HepG2 (cell line): Measurements from ENCODE around the gene GCH1. TPM values are rescaled to one million over a fixed set of nuclear protein-coding genes. Genes with fewer than 3 reads are reported as not detected.

Experiments
- ATAC-seq: fragments of 200-7000 bp; cut with Tn5 transposase; 3 replicates; pipeline ENCODE4 v1.9.1; 2020; ENCODE audit warnings: mild to moderate bottlenecking, moderate library complexity
- BruUV-seq: library from RNA; stranded (reverse); fragments of 400-500 nt; replicated peaks from 2 replicates; lab custom pipeline; 2021; lab: Mats Ljungman, UMichigan
- CTCF ChIA-PET: fragments of 300-600 bp; formaldehyde crosslinking; extraction: SDS; loops from one replicate; lab custom pipeline; 2021; ENCODE audit warnings: low total read pairs, inconsistent platforms, low intra/inter-chr PET ratio; lab: Yijun Ruan, JAX
- POLR2A ChIA-PET: fragments of 350-600 bp; sonication (Branson Sonifier 250); formaldehyde crosslinking; loops from one replicate; lab custom pipeline; 2020; ENCODE audit warnings: antibody characterized with exemption, inconsistent platforms; lab: Yijun Ruan, JAX
- DNase-seq: peaks from one replicate; pipeline ENCODE4 v3.0.0-alpha.2; 2015; ENCODE audit warnings: low spot score
- FAIRE-seq: peaks from 3 replicates; lab custom pipeline; 2011; peaks lifted over from hg19 to GRCh38; lab: Jason Lieb, UNC
- H2AFZ ChIP-seq: one replicate; pipeline ENCODE4 v1.6.1; 2011; ENCODE audit warnings: low read length, inconsistent platforms
- H3K27ac ChIP-seq: fragments of 300-600 bp; 3 replicates; pipeline ENCODE4 v1.8.0; 2011; ENCODE audit warnings: mixed run types, mild to moderate bottlenecking, mixed read lengths, low read length, inconsistent platforms; ENCODE audit not compliant: insufficient read depth; ENCODE audit errors: extremely low read length
- H3K27me3 ChIP-seq, 2 experiments: fragments of 200-600 bp in 1 of 2; 2 replicates in 1 of 2; 3 replicates in 1 of 2; pipeline versions ENCODE4 v1.6.0 to v1.8.0; 2011; ENCODE audit warnings: low read length in 2 of 2, mild to moderate bottlenecking in 2 of 2, moderate library complexity in 2 of 2, inconsistent platforms in 1 of 2; ENCODE audit not compliant: insufficient read depth in 2 of 2, control insufficient read depth in 1 of 2
- H3K36me3 ChIP-seq, 2 experiments: fragments of 200-600 bp in 1 of 2; replicated peaks in 1 of 2; 2 replicates in 1 of 2; 3 replicates in 1 of 2; pipeline versions ENCODE4 v1.5.1 to v1.8.0; 2011; ENCODE audit warnings: low read length in 2 of 2, inconsistent platforms in 1 of 2; ENCODE audit not compliant: insufficient read depth in 2 of 2, control insufficient read depth in 1 of 2
- H3K4me1 ChIP-seq: 2 replicates; pipeline ENCODE4 v1.5.1; 2012; ENCODE audit warnings: low read length, inconsistent platforms; ENCODE audit not compliant: insufficient read depth
- H3K4me2 ChIP-seq: 2 replicates; pipeline ENCODE4 v1.6.0; 2011; ENCODE audit warnings: low read depth, low read length, inconsistent platforms
- H3K4me3 ChIP-seq, 3 experiments: fragments of 200-600 bp in 1 of 3; sonication (generic), shearing (Covaris generic) in 1 of 3; replicated peaks in 1 of 3; 2 replicates each; pipeline ENCODE4 v1.5.1; 2011 to 2016; ENCODE audit warnings: low read length in 3 of 3, inconsistent platforms in 2 of 3, low read depth in 2 of 3, mild to moderate bottlenecking in 2 of 3, control low read depth in 1 of 3, mixed read lengths in 1 of 3; ENCODE audit not compliant: insufficient read depth in 1 of 3
- H3K79me2 ChIP-seq: one replicate; pipeline ENCODE4 v1.6.1; 2011; ENCODE audit warnings: low read length, inconsistent platforms; ENCODE audit not compliant: insufficient read depth
- H3K9ac ChIP-seq: 2 replicates; pipeline ENCODE4 v1.6.0; 2011; ENCODE audit warnings: mild to moderate bottlenecking, low read depth, low read length, inconsistent platforms; ENCODE audit not compliant: insufficient read depth
- H3K9me3 ChIP-seq: 2 replicates; pipeline ENCODE4 v1.5.1; 2012; ENCODE audit warnings: mild to moderate bottlenecking, low read length
- H4K20me1 ChIP-seq: 2 replicates; pipeline ENCODE4 v1.6.0; 2011; ENCODE audit warnings: inconsistent platforms, mild to moderate bottlenecking, low read length, moderate library complexity; ENCODE audit not compliant: insufficient read depth
- FLYWCH1 ChIP-seq: sonication (generic); formaldehyde crosslinking; IDR thresholded peaks from 2 replicates; pipeline ENCODE4 v1.8.1; 2023; ENCODE audit warnings: mild to moderate bottlenecking, missing genetic modification reagents
- FOXA3 ChIP-seq: IDR thresholded peaks from 2 replicates; pipeline ENCODE4 v1.6.1; 2016; ENCODE audit warnings: missing genetic modification reagents, missing compliant biosample characterization
- HIVEP1 ChIP-seq: sonication (generic); formaldehyde crosslinking; IDR thresholded peaks from 2 replicates; pipeline ENCODE4 v1.4.0; 2020; ENCODE audit warnings: mild to moderate bottlenecking, missing genetic modification reagents
- LRRFIP1 ChIP-seq: sonication (generic); formaldehyde crosslinking; conservative IDR thresholded peaks from 2 replicates; pipeline ENCODE4 v1.4.0; 2020; ENCODE audit warnings: missing genetic modification reagents
- MIXL1 ChIP-seq: IDR thresholded peaks from 2 replicates; pipeline ENCODE4 v1.6.1; 2016
- POLR2A ChIP-seq, 2 experiments: IDR thresholded peaks; 2 replicates each; pipeline ENCODE4 v1.6.1; 2011; ENCODE audit warnings: low read depth in 2 of 2, low read length in 2 of 2, mild to moderate bottlenecking in 1 of 2, moderate library complexity in 1 of 2; ENCODE audit not compliant: insufficient read depth in 1 of 2
- PRMT3 ChIP-seq: sonication (generic); formaldehyde crosslinking; IDR thresholded peaks from 2 replicates; pipeline ENCODE4 v1.8.1; 2022; ENCODE audit warnings: low read depth, mild to moderate bottlenecking, moderate library complexity, missing genetic modification reagents, borderline replicate concordance
- SIX1 ChIP-seq: sonication (generic); formaldehyde crosslinking; IDR thresholded peaks from 2 replicates; pipeline ENCODE4 v1.4.0; 2020; ENCODE audit warnings: missing genetic modification reagents, borderline replicate concordance
- SMC3 ChIP-seq: IDR thresholded peaks from 2 replicates; pipeline ENCODE4 v1.6.1; 2011; ENCODE audit warnings: low read length, improper control_type of control experiment
- STAG1 ChIP-seq: sonication (generic); formaldehyde crosslinking; IDR thresholded peaks from 2 replicates; pipeline ENCODE4 v1.4.0; 2020; ENCODE audit warnings: missing genetic modification reagents
- TEAD3 ChIP-seq: optimal IDR thresholded peaks from 2 replicates; pipeline ENCODE3; 2016; ENCODE audit warnings: borderline replicate concordance
- TMF1 ChIP-seq: sonication (generic); formaldehyde crosslinking; IDR thresholded peaks from 2 replicates; pipeline ENCODE4 v1.8.1; 2022; ENCODE audit warnings: low read depth, missing genetic modification reagents
- ZFY ChIP-seq: sonication (generic); formaldehyde crosslinking; IDR thresholded peaks from 2 replicates; pipeline ENCODE4 v1.4.0; 2020; ENCODE audit warnings: missing genetic modification reagents
- ZNF260 ChIP-seq: sonication (generic); formaldehyde crosslinking; IDR thresholded peaks from 2 replicates; pipeline ENCODE4 v1.4.0; 2020; ENCODE audit warnings: missing genetic modification reagents, low read depth, mild to moderate bottlenecking, borderline replicate concordance
- WGBS: methylation state at CpG from one replicate; pipeline ENCODE4 v1.1.6; 2017; ENCODE audit warnings: low lambda C conversion rate; 5-methylcytosine and 5-hydroxymethylcytosine counted together
- in situ Hi-C: cut with HindIII; loops from 2 replicates; pipeline ENCODE4 v1.10.0; 2017; ENCODE audit warnings: low pct_unique_long_range_greater_than_20kb; ENCODE audit not compliant: extremely low pct_ligation_motif_present
- intact Hi-C: fragments of 100-400 bp; cut with micrococcal nuclease; formaldehyde crosslinking; loops from one replicate; pipeline ENCODE4 v1.10.0; 2022; ENCODE audit not compliant: unreplicated experiment
- polyA plus RNA-seq, 8 experiments: library from polyadenylated mRNA; depleted of rRNA in 3 of 8; stranded (reverse) in 7 of 8; unstranded in 1 of 8; fragments of >200 nt; fragmentation: Illumina TruSeq in 4 of 8; extraction: Trizol in 4 of 8; gene quantifications; 2 replicates each; pipeline versions ENCODE4 v1.2.1 to v1.2.3, GENCODE V29; 2011 to 2016; ENCODE audit warnings: low read depth in 4 of 8, missing spikeins in 1 of 8, mixed read lengths in 1 of 8; ENCODE audit not compliant: insufficient read depth in 1 of 8
- total RNA-seq, 5 experiments: library from RNA; depleted of rRNA; stranded (reverse); fragments of >200 nt; fragmentation: Illumina TruSeq; extraction: Trizol; gene quantifications; 2 replicates each; pipeline ENCODE4 v1.2.3, GENCODE V29; 2016; ENCODE audit warnings: low read depth in 1 of 5
- TF ChIP-seq, protein P1 (sequence below): IDR thresholded peaks from 2 replicates; pipeline ENCODE4 v1.6.1; 2012; ENCODE audit warnings: low read depth, low read length, improper control_type of control experiment
- TF ChIP-seq, protein P2 (sequence below): sonication (generic); formaldehyde crosslinking; IDR thresholded peaks from 2 replicates; pipeline ENCODE4 v1.5.0; 2020; ENCODE audit warnings: mild to moderate bottlenecking, missing genetic modification reagents, moderate library complexity

GCH1 gene
- total and polyA plus RNA-seq, 2 of the 13 experiments (the other 11 are each of a cell fraction or from before 2014, with no cell fraction given) = 15.0 to 25.2 TPM

- intact Hi-C loops = loop anchor here (5.0 kb wide), 1 partner anchor 86 kb away; no protein-coding TSS in a partner anchor
- no TSS peak for BruUV-seq
- 96% methylated on average over 3 of the region's 3 CpGs for WGBS
These were observed 9.4 kb downstream of the GCH1 start for GRCh38 chr14:54893151-54893760.

More at GRCh38 chr14:54893151-54893760, 9.4 kb downstream of the GCH1 start:
- H3K4me2 ChIP-seq = no peak overlapping the region
- no peak overlapping the region for H2AFZ ChIP-seq
- FAIRE-seq (peak; percentile 63), DNase-seq (peak; percentile 50), ATAC-seq (peak; percentile 58)
- H3K79me2 ChIP-seq = peaks cover 55% of the 10 kb centered on the region
- H3K27me3 ChIP-seq = no peaks in the 10 kb centered on the region
- peaks cover 0 to 5% of the 10 kb centered on the region in 2 experiments; a peak in 2 of 5 replicates for H3K36me3 ChIP-seq
- TF ChIP-seq FOXA3 (CRISPR knock-in tag) (no peak), SMC3 (peak; percentile 61), FLYWCH1 (CRISPR knock-in tag) (no peak), LRRFIP1 (no peak), MIXL1 (peak; percentile 71; the same call in 1 of the 2 replicates), STAG1 (peak; percentile 48), HIVEP1 (CRISPR knock-in tag) (no peak), ZFY (CRISPR knock-in tag) (no peak), TEAD3 (CRISPR knock-in tag) (no peak), SIX1 (0 out of 2 replicates have a peak, but pooled peaks have one; percentile 11), POLR2A (IDR thresholded peaks at IDR 0.05; ENCODE audit: insufficient read depth in 1 of 2, low read depth in 2 of 2, low read length in 2 of 2) (no peak), ZNF260 (no peak), PRMT3 (no peak), TMF1 (no peak)
- TF ChIP-seq, protein P1, sequence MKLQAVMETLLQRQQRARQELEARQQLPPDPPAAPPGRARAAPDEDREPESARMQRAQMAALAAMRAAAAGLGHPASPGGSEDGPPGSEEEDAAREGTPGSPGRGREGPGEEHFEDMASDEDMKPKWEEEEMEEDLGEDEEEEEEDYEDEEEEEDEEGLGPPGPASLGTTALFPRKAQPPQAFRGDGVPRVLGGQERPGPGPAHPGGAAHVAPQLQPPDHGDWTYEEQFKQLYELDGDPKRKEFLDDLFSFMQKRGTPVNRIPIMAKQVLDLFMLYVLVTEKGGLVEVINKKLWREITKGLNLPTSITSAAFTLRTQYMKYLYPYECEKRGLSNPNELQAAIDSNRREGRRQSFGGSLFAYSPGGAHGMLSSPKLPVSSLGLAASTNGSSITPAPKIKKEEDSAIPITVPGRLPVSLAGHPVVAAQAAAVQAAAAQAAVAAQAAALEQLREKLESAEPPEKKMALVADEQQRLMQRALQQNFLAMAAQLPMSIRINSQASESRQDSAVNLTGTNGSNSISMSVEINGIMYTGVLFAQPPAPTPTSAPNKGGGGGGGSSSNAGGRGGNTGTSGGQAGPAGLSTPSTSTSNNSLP = peak; percentile 83
- TF ChIP-seq, protein P2, sequence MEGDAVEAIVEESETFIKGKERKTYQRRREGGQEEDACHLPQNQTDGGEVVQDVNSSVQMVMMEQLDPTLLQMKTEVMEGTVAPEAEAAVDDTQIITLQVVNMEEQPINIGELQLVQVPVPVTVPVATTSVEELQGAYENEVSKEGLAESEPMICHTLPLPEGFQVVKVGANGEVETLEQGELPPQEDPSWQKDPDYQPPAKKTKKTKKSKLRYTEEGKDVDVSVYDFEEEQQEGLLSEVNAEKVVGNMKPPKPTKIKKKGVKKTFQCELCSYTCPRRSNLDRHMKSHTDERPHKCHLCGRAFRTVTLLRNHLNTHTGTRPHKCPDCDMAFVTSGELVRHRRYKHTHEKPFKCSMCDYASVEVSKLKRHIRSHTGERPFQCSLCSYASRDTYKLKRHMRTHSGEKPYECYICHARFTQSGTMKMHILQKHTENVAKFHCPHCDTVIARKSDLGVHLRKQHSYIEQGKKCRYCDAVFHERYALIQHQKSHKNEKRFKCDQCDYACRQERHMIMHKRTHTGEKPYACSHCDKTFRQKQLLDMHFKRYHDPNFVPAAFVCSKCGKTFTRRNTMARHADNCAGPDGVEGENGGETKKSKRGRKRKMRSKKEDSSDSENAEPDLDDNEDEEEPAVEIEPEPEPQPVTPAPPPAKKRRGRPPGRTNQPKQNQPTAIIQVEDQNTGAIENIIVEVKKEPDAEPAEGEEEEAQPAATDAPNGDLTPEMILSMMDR = peak; percentile 63
- H3K4me1 ChIP-seq = peaks cover 40% of the 10 kb centered on the region
- H3K4me3 ChIP-seq = no peak overlapping the region
- ChIA-PET CTCF (interaction anchor here (2.3 kb wide), 1 partner anchor 87 kb away, joined by 13 read pairs; no protein-coding TSS in a partner anchor), POLR2A (interaction anchor here (1.0 kb wide), 1 partner anchor 10 kb away, joined by 3 read pairs; no protein-coding TSS in a partner anchor)
- no peak overlapping the region for H3K9ac ChIP-seq
- in situ Hi-C loops = no loop called here
- H3K27ac ChIP-seq = no peak overlapping the region
- H4K20me1 ChIP-seq = no peaks in the 10 kb centered on the region
- no peaks in the 10 kb centered on the region for H3K9me3 ChIP-seq
